GM19099 (cell line): ENCODE results near the gene KRTAP4-16.
"Not testable (repeated sequence)": the region's sequence is repeated elsewhere in the genome, so short reads cannot be mapped to it uniquely, and the experiment has no call there.

Experiments
- POLR2A ChIP-seq: IDR thresholded peaks from 3 replicates; pipeline ENCODE4 v1.6.1; 2011; ENCODE audit warnings: low read depth; ENCODE audit not compliant: insufficient read length; ENCODE audit errors: extremely low read depth

Gene KRTAP4-16

GRCh38 chr17:41101586-41102259 lies at the start of gene KRTAP4-16:
Gene KRTAP4-16, minus strand, starts transcription at chr17:41102209. Its CDS starts 0 bp downstream, at chr17:41102209.
- TF ChIP-seq POLR2A: no peak

- no peak for TF ChIP-seq POLR2A
These were observed 49.5 kb upstream of the KRTAP4-16 start for GRCh38 chr17:41151525-41151924.

GRCh38 chr17:41150026-41150425 lies 48.0 kb upstream of the KRTAP4-16 start:
- no peak for TF ChIP-seq POLR2A

- TF ChIP-seq POLR2A: no peak
These were observed 47.6 kb upstream of the KRTAP4-16 start, which contains the start of gene KRTAP4-5 for GRCh38 chr17:41149652-41149985. Gene KRTAP4-5, minus strand, starts transcription at chr17:41149825. Its CDS starts 58 bp downstream, at chr17:41149767.

GRCh38 chr17:41147531-41148204 lies 45.7 kb upstream of the KRTAP4-16 start:
- no peak for TF ChIP-seq POLR2A

- no peak for TF ChIP-seq POLR2A
These were observed 43.3 kb upstream of the KRTAP4-16 start for GRCh38 chr17:41145261-41145660.

- TF ChIP-seq POLR2A: no peak
These were observed 42.8 kb upstream of the KRTAP4-16 start for GRCh38 chr17:41144846-41145245.

- no peak for TF ChIP-seq POLR2A
These were observed 39.4 kb upstream of the KRTAP4-16 start for GRCh38 chr17:41141361-41141760.

- TF ChIP-seq POLR2A: no peak
These were observed 38.5 kb upstream of the KRTAP4-16 start, which contains the start of gene KRTAP4-6 for GRCh38 chr17:41140360-41141131. Gene KRTAP4-6, minus strand, starts transcription at chr17:41140544. Its CDS starts 57 bp downstream, at chr17:41140487.

- no peak for TF ChIP-seq POLR2A
These were observed 32.1 kb upstream of the KRTAP4-16 start for GRCh38 chr17:41133880-41134735.

GRCh38 chr17:41131979-41132378 lies 30.0 kb upstream of the KRTAP4-16 start:
- TF ChIP-seq POLR2A: no peak

- TF ChIP-seq POLR2A: no peak
These were observed 25.4 kb upstream of the KRTAP4-16 start for GRCh38 chr17:41127371-41127770.

- TF ChIP-seq POLR2A: no peak
These were observed 24.4 kb upstream of the KRTAP4-16 start for GRCh38 chr17:41126412-41126811.

GRCh38 chr17:41125064-41125463 lies 23.1 kb upstream of the KRTAP4-16 start:
- TF ChIP-seq POLR2A: no peak

- TF ChIP-seq POLR2A: not testable (repeated sequence)
These were observed 22.0 kb upstream of the KRTAP4-16 start, which contains the start of gene KRTAP4-12 for GRCh38 chr17:41123991-41124371. Gene KRTAP4-12, minus strand, starts transcription at chr17:41124182. Its CDS starts 60 bp downstream, at chr17:41124122.

- TF ChIP-seq POLR2A: no peak
These were observed 19.7 kb upstream of the KRTAP4-16 start for GRCh38 chr17:41121742-41122141.
